Rectal smooth muscle tissue (tissue), 1 donor: Measurements from ENCODE around the gene CHRNA9.

Experiments
- H3K27ac ChIP-seq: one replicate; pipeline ENCODE4 v1.7.0; 2013; ENCODE audit warnings: low read depth, low read length, inconsistent platforms
- H3K27me3 ChIP-seq: one replicate; pipeline ENCODE4 v1.7.0; 2013; ENCODE audit warnings: low read length; ENCODE audit not compliant: control insufficient read depth, insufficient read depth
- H3K36me3 ChIP-seq: one replicate; pipeline ENCODE4 v1.7.0; 2013; ENCODE audit warnings: low read length; ENCODE audit not compliant: control insufficient read depth, insufficient read depth
- H3K4me1 ChIP-seq: one replicate; pipeline ENCODE4 v1.7.0; 2013; ENCODE audit warnings: low read length; ENCODE audit not compliant: control insufficient read depth, insufficient read depth
- H3K4me3 ChIP-seq: one replicate; pipeline ENCODE4 v1.7.0; 2013; ENCODE audit warnings: low read length
- H3K9ac ChIP-seq: one replicate; pipeline ENCODE4 v1.7.0; 2013; ENCODE audit warnings: low read length

Gene CHRNA9

GRCh38 chr4:40402556-40402955, 67.4 kb downstream of the CHRNA9 start:
- no peaks in the 10 kb centered on the region for H3K27me3 ChIP-seq
- no peaks in the 10 kb centered on the region for H3K36me3 ChIP-seq
- H3K9ac ChIP-seq: no peak overlapping the region
- no peak overlapping the region for H3K4me3 ChIP-seq
- H3K27ac ChIP-seq: no peak overlapping the region
- no peaks in the 10 kb centered on the region for H3K4me1 ChIP-seq

DNA sequence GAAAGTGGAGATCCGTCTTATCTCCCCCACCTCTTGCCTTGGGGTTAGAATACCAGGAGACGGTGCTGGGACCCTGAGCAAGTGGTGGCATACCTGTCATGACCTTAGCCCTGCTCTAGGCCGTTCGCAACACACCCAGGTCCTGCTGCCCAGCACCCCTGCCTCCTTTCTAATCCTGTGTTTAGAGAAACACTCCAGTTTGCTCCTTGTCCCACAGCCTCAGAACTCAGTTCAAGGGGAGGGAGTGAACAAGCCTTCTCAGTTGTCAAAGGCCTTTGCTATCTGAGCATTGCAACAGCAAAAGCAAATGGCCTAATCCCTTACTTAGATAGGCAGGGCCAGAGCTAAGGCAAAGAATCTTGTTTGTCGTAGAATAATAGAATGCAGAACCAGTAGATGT, 67.9 kb downstream of the CHRNA9 start:
- Histone ChIP-seq H3K4me1 (no peaks in the 10 kb centered on the region), H3K27me3 (no peaks in the 10 kb centered on the region), H3K9ac (no peak overlapping the region), H3K36me3 (no peaks in the 10 kb centered on the region), H3K4me3 (no peak overlapping the region), H3K27ac (no peak overlapping the region)
